ENCODE measurements around the gene EEF1G.

DNA sequence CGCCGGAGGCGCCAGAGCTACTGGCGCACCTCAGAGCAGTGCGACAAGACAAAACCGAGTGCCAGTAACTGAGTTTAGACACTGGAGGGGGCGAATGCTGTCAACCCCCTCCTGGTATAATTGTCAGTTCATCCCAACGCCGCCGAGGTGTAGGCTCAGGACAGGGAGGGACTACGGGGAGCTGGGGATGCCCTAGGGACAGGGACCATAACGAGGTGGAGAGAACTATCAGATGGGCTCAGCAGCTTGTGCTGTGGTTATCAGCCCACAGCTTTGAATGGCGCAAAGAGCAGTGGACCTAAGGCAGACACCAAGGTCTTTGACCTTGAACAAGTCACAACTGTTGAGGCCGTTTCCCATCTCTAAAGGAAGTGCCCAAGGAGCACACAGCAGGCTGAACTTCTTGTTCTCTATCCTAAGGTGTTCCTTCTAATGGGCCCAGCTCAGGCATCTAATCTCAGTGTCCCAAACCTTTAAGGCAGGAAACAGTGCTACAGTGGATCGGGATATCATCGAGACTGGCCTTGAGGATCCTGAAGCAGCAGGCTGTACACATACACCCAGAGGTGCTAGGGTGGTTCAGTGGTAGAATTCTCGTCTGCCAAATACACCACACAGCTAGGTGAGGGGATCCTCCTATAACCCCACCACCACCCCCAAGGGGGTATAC is 18.6 kb upstream of the EEF1G start:
- TF ChIP-seq, protein P1, sequence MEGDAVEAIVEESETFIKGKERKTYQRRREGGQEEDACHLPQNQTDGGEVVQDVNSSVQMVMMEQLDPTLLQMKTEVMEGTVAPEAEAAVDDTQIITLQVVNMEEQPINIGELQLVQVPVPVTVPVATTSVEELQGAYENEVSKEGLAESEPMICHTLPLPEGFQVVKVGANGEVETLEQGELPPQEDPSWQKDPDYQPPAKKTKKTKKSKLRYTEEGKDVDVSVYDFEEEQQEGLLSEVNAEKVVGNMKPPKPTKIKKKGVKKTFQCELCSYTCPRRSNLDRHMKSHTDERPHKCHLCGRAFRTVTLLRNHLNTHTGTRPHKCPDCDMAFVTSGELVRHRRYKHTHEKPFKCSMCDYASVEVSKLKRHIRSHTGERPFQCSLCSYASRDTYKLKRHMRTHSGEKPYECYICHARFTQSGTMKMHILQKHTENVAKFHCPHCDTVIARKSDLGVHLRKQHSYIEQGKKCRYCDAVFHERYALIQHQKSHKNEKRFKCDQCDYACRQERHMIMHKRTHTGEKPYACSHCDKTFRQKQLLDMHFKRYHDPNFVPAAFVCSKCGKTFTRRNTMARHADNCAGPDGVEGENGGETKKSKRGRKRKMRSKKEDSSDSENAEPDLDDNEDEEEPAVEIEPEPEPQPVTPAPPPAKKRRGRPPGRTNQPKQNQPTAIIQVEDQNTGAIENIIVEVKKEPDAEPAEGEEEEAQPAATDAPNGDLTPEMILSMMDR (conservative IDR thresholded peaks at IDR 0.05; ENCODE audit: low read depth, low read length), result no peak
- TF ChIP-seq EZH2phosphoT487 (IDR thresholded peaks at IDR 0.05; ENCODE audit: borderline replicate concordance, low read length), result no peak
